ENCODE data around the gene ITGB6. TPM values are rescaled to one million over a fixed set of nuclear protein-coding genes. Genes with fewer than 3 reads are reported as not detected.
A peak's percentile ranks its signal among the peaks of the same experiment; 100 is the strongest.

Gene ITGB6
- total and polyA plus RNA-seq, 2 donors from 2014 or later, result 13.4 to 302 TPM

DNA sequence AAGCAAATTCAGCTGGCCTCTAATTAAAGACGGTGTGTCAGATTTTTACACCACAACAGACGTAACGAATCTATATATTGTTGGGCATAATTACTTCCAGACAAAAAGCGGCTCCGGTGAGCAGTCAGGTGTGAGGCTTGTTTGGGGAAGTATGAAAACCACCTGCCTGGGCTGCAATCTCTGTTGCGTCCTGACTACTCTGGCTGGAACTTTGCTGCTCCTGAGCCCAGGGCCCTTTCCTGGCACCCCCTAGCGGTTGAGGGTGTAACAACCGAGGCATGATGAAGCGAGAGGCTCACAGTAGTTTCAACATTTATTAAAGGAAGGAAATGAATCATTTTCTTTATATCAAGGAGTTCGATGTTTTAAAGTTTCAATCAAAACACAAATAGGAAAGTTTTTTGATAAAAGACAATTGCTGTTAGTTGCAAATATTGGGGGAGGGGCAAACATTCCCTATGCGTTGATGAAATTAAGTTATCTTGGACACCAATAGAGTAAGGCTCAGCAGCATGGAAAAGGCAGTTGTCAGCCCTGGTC lies 10.6 kb upstream of the ITGB6 start:
- H3K27ac ChIP-seq (ENCODE audit: low read depth in 2 of 2, low read length in 2 of 2), result no peak overlapping the region
- H3K27me3 ChIP-seq (ENCODE audit: control insufficient read depth, insufficient read depth, low read length), result no peaks in the 10 kb centered on the region
- peaks cover 0 to 18% (median 12%) of the 10 kb centered on the region in 3 donors for H3K4me1 ChIP-seq (ENCODE audit: control insufficient read depth in 2 of 3, insufficient read depth in 2 of 3, low read depth in 1 of 3, low read length in 3 of 3)
- intact Hi-C loops (cut with DNase I), result no loop called here
- H3K9ac ChIP-seq (ENCODE audit: low read length in 3 of 3), result no peak overlapping the region
- DNase-seq, result peak in 4 of 5 donors; percentile 70 to 79 (median 74)
- FAIRE-seq, result no peak
- TF ChIP-seq, protein P1, sequence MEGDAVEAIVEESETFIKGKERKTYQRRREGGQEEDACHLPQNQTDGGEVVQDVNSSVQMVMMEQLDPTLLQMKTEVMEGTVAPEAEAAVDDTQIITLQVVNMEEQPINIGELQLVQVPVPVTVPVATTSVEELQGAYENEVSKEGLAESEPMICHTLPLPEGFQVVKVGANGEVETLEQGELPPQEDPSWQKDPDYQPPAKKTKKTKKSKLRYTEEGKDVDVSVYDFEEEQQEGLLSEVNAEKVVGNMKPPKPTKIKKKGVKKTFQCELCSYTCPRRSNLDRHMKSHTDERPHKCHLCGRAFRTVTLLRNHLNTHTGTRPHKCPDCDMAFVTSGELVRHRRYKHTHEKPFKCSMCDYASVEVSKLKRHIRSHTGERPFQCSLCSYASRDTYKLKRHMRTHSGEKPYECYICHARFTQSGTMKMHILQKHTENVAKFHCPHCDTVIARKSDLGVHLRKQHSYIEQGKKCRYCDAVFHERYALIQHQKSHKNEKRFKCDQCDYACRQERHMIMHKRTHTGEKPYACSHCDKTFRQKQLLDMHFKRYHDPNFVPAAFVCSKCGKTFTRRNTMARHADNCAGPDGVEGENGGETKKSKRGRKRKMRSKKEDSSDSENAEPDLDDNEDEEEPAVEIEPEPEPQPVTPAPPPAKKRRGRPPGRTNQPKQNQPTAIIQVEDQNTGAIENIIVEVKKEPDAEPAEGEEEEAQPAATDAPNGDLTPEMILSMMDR (IDR thresholded peaks at IDR 0.05; ENCODE audit: borderline replicate concordance, extremely low read depth, insufficient read depth), result peak; percentile 69
- H3K4me3 ChIP-seq (ENCODE audit: low read length in 3 of 3), result no peak overlapping the region
- H3K9me3 ChIP-seq (ENCODE audit: control insufficient read depth in 2 of 3, insufficient read depth in 1 of 3, low read length in 3 of 3), result no peaks in the 10 kb centered on the region
- H3K36me3 ChIP-seq (ENCODE audit: control insufficient read depth in 2 of 3, insufficient read depth in 3 of 3, low read length in 3 of 3), result no peaks in the 10 kb centered on the region

DNA sequence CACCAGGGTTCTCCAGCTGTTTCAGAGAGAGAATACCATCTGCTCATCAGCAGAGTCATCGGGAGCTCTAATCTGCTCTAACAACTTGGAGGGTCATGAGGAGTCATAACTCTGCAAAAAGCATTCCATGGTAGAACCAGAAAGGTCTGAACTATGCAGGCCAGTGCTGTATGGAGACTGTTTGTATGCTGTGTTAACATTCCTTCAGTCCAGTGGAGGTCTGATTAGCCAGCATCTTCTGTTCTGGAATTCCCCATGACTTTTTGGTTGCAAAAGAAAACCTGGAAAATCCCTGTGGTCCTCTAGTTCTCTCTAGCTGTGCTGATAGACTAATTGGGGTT lies 9.4 kb upstream of the ITGB6 start:
- TF ChIP-seq, protein P1 (IDR thresholded peaks at IDR 0.05; ENCODE audit: borderline replicate concordance, extremely low read depth, insufficient read depth), result no peak
- H3K4me1 ChIP-seq (ENCODE audit: control insufficient read depth in 2 of 3, insufficient read depth in 2 of 3, low read depth in 1 of 3, low read length in 3 of 3), result peaks cover 0 to 22% (median 12%) of the 10 kb centered on the region in 3 donors
- H3K36me3 ChIP-seq (ENCODE audit: control insufficient read depth in 2 of 3, insufficient read depth in 3 of 3, low read length in 3 of 3), result no peaks in the 10 kb centered on the region
- no peak overlapping the region for H3K27ac ChIP-seq (ENCODE audit: low read depth in 2 of 2, low read length in 2 of 2)
- H3K9ac ChIP-seq (ENCODE audit: low read length in 3 of 3), result no peak overlapping the region
- no peaks in the 10 kb centered on the region for H3K27me3 ChIP-seq (ENCODE audit: control insufficient read depth, insufficient read depth, low read length)
- FAIRE-seq (no peak), DNase-seq (no peak)
- no peaks in the 10 kb centered on the region for H3K9me3 ChIP-seq (ENCODE audit: control insufficient read depth in 2 of 3, insufficient read depth in 1 of 3, low read length in 3 of 3)
- no peak overlapping the region for H3K4me3 ChIP-seq (ENCODE audit: low read length in 3 of 3)
- intact Hi-C loops (cut with DNase I), result no loop called here

DNA sequence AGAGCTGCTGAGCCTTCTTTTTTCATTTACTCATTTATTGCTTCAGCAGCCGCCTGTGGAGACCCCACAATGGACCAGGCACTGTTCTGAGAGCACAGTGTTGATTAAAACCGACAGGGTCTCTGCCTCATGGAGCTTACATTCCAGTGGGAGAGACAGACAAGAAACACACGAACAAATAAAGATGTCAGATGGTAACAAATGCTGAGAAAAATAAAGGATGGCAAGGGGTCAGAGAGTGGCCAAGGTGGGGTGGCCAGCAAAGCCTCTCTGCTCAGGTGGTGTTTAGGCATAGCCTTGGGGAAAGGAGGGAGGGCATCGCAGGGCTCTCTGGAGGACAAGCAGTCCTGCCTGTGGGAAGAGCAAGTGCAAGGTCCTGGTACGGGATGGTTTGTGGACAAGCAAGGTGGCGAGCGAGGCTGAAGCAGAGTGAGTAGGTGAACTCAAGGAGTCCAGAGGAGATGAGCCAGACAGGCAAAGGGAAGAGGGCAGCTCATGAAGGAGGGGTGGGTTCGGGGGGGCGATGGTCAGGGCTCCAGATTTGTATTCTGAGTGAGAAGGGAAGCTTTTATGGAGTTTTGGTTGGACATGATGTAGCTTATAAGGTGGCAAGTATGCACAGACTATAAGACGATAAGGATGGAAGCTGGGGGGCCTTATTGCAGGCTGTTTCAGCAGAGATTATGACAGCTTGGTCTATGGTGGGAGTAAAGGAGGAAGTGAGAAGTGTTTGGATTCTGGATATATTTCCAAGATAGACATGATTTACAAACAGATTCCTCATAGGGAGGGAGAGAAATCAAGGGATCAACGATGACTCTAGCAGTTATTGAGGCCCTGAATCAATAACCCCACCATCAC lies 8.8 kb upstream of the ITGB6 start:
- Histone ChIP-seq H3K4me1 (ENCODE audit: control insufficient read depth in 2 of 3, insufficient read depth in 2 of 3, low read depth in 1 of 3, low read length in 3 of 3) (peaks cover 0 to 18% (median 10%) of the 10 kb centered on the region in 3 donors), H3K9ac (ENCODE audit: low read length in 3 of 3) (peak overlapping the region in 1 of 3 donors; percentile 42), H3K27ac (ENCODE audit: low read depth in 2 of 2, low read length in 2 of 2) (peak overlapping the region; percentile 47 to 63), H3K36me3 (ENCODE audit: control insufficient read depth in 2 of 3, insufficient read depth in 3 of 3, low read length in 3 of 3) (no peaks in the 10 kb centered on the region), H3K27me3 (ENCODE audit: control insufficient read depth, insufficient read depth, low read length) (no peaks in the 10 kb centered on the region), H3K9me3 (ENCODE audit: control insufficient read depth in 2 of 3, insufficient read depth in 1 of 3, low read length in 3 of 3) (no peaks in the 10 kb centered on the region), H3K4me3 (ENCODE audit: low read length in 3 of 3) (no peak overlapping the region)
- no peak for FAIRE-seq
- DNase-seq, result no peak
- intact Hi-C loops (cut with DNase I), result no loop called here
- TF ChIP-seq, protein P1 (IDR thresholded peaks at IDR 0.05; ENCODE audit: borderline replicate concordance, extremely low read depth, insufficient read depth), result no peak

Data from kidney (tissue), 14 donors.